PC-9 (cell line): ENCODE measurements around the gene CYBRD1.

Experiments used
- EZH2 ChIP-seq: fragments of 200-600 bp; sonication (generic); IDR thresholded peaks from 2 replicates; pipeline ENCODE4 v1.8.0; 2017; ENCODE audit warnings: antibody characterized with exemption, low read depth
- TF ChIP-seq, protein P1 (sequence below): fragments of 200-600 bp; sonication (generic); conservative IDR thresholded peaks from 2 replicates; pipeline ENCODE4 v1.6.1; 2017; ENCODE audit warnings: mixed run types, antibody characterized with exemption, mild to moderate bottlenecking, moderate library complexity

DNA sequence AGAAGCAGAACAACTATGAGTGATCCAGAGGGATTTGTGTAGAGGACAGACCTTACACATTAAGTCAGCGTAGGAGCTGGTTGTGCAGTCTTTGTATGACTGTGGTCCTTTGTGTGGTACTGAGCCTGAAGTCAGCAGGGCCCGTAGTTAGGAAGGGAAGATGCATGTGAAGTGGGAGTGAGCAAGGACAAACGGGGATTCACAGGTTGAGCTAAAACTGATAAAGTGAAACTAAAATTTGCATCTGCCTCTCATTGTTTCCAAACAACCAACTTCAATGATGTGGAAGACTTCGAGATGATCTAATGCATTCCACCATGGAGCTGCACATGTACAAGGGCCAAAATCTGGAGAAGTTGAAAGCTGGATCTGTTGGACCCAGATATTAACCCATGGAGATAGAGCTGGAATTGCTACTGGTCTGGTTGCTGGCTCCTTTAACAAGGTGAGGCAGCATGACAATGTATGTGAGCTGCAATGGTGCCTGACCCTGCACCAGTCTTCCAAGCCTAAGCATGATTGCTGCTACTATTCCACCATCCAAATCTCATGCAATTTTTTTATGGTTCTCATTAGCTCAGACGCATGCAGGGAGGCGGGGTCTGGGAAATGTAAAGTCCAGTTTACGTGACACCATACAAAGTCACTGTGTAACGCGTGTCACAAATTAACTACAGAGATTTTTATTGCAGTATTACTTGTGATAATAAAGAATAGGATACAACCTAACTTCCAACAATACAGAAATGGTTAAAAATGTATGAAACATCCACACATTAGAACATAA is 12.1 kb upstream of the CYBRD1 start:
- TF ChIP-seq, protein P1, sequence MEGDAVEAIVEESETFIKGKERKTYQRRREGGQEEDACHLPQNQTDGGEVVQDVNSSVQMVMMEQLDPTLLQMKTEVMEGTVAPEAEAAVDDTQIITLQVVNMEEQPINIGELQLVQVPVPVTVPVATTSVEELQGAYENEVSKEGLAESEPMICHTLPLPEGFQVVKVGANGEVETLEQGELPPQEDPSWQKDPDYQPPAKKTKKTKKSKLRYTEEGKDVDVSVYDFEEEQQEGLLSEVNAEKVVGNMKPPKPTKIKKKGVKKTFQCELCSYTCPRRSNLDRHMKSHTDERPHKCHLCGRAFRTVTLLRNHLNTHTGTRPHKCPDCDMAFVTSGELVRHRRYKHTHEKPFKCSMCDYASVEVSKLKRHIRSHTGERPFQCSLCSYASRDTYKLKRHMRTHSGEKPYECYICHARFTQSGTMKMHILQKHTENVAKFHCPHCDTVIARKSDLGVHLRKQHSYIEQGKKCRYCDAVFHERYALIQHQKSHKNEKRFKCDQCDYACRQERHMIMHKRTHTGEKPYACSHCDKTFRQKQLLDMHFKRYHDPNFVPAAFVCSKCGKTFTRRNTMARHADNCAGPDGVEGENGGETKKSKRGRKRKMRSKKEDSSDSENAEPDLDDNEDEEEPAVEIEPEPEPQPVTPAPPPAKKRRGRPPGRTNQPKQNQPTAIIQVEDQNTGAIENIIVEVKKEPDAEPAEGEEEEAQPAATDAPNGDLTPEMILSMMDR = no peak
- TF ChIP-seq EZH2 = no peak
